Measurements from ENCODE around the gene CAPN7. TPM values are rescaled to one million over a fixed set of nuclear protein-coding genes. Genes with fewer than 3 reads are reported as not detected.

CAPN7 gene
- total and polyA plus RNA-seq, 12 donors = 8.9 to 38.0 (median 26.4) TPM

DNA sequence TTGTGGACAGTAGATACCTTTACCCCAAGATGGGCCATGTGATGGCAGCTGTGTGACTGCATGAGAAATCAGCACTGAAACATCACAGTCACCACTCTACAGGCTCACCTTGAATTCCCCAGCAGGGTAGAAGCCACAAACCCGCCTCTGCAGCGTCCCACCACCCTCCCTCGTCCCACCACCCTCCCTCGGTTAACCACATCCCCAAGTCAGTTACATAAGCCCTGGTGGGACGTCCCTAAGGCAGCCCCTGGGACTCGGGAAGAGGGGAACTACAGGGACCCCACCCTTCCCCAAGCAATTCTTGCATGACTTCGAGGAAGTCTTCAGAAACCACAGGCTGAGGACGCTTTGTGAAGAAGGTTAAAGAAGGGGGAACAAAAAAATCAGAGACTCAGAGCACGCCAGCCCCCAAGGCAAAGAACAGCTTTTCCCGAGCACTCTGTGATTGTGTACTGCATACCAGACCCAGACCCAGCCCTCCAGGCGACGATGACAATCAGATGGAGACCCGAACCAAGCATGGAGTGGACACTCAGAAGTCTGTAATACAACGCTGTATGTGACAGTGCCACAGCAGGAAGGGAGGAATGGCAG is 65.8 kb downstream of the CAPN7 start:
- Histone ChIP-seq H3K36me3 (peaks cover 0 to 20% (median 0%) of the 10 kb centered on the region in 9 donors), H3K4me1 (peaks cover 0 to 90% (median 31%) of the 10 kb centered on the region in 9 donors), H3K4me3 (no peak overlapping the region), H3K9me3 (no peaks in the 10 kb centered on the region), H3K27me3 (no peaks in the 10 kb centered on the region), H3K27ac (peak overlapping the region in 4 of 10 donors; percentile 20 to 92 (median 50))
- peak; percentile 21 to 56 (median 35) for ATAC-seq
- intact Hi-C loops (cut with DNase I) = loop anchor here in 1 of 10 donors (5.0 kb wide), 1 partner anchor 45 kb away; no protein-coding TSS in a partner anchor
- DNase-seq = peak; percentile 36 to 44
- TF ChIP-seq, protein P1, sequence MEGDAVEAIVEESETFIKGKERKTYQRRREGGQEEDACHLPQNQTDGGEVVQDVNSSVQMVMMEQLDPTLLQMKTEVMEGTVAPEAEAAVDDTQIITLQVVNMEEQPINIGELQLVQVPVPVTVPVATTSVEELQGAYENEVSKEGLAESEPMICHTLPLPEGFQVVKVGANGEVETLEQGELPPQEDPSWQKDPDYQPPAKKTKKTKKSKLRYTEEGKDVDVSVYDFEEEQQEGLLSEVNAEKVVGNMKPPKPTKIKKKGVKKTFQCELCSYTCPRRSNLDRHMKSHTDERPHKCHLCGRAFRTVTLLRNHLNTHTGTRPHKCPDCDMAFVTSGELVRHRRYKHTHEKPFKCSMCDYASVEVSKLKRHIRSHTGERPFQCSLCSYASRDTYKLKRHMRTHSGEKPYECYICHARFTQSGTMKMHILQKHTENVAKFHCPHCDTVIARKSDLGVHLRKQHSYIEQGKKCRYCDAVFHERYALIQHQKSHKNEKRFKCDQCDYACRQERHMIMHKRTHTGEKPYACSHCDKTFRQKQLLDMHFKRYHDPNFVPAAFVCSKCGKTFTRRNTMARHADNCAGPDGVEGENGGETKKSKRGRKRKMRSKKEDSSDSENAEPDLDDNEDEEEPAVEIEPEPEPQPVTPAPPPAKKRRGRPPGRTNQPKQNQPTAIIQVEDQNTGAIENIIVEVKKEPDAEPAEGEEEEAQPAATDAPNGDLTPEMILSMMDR (IDR thresholded peaks at IDR 0.05) = no peak
- WGBS, 2 donors = 60 to 72% methylated on average over 14 of the region's 14 CpGs

DNA sequence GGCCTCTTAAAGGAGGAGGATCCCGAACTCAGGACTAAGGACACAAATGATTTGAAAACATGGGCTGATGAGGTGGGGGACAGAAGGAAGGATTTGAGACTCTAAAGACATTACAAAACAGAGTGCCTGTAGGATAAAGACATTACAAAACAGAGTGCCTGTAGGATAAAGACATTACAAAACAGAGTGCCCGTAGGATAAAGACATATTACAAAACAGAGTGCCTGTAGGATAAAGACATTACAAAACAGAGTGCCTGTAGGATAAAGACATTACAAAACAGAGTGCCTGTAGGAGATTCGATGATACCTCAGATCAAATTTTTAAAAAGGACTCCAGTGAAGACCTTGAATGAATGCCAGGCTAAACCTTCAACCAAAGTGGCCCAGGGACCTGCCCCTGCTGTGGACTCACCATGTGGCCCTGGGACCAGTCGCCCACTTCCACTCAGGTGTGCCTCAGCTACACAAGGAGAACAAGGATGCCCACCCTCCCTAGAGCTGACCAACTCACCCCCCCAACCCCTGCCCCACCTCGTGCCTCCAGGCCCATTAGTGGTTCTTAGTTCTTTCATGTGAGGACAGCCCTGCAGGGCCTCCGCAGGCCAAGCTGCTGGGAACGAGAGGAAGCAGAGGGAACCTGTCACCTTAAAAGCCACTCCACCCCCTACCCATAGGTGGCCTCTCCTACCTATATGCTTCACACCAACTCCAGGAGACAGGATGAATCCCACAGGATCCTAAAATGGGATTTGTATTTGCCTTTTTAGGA is 66.6 kb downstream of the CAPN7 start:
- Histone ChIP-seq H3K4me1 (peaks cover 0 to 89% (median 29%) of the 10 kb centered on the region in 9 donors), H3K4me3 (no peak overlapping the region), H3K27ac (peak overlapping the region in 4 of 10 donors; percentile 20 to 92 (median 46)), H3K27me3 (no peaks in the 10 kb centered on the region), H3K9me3 (no peaks in the 10 kb centered on the region), H3K36me3 (peaks cover 0 to 14% (median 0%) of the 10 kb centered on the region in 9 donors)
- TF ChIP-seq, protein P1 (IDR thresholded peaks at IDR 0.05) = no peak
- intact Hi-C loops (cut with DNase I) = loop anchor here in 1 of 10 donors (5.0 kb wide), 1 partner anchor 45 kb away; no protein-coding TSS in a partner anchor
- ATAC-seq (no peak), DNase-seq (no peak)
- 81 to 90% methylated on average over 7 of the region's 7 CpGs for WGBS, 2 donors

DNA sequence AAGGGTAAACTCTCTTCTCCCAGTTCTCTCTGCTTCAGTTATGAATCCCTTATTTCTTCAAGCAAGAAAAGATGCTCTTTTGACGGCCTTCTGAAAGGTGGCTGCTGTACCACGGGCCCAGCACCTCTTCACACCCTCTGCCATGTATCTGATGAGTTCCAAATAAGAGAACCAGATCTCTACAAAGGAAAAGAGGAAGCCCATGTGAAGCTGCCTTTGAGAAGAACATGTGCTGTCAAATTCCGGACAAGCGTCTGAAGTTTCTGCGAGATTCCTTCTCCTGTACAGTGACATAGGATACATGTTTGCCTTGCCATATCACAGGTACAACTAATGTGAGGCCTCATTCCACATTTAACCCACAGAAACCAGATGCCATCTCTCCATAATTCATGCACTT is 67.2 kb downstream of the CAPN7 start:
- Histone ChIP-seq H3K27ac (peak overlapping the region in 2 of 10 donors; percentile 31 to 92), H3K36me3 (peaks cover 0 to 11% (median 0%) of the 10 kb centered on the region in 9 donors), H3K4me3 (no peak overlapping the region), H3K9me3 (no peaks in the 10 kb centered on the region), H3K4me1 (peaks cover 0 to 86% (median 23%) of the 10 kb centered on the region in 9 donors), H3K27me3 (no peaks in the 10 kb centered on the region)
- WGBS, 2 donors = 83 to 89% methylated on average over 5 of the region's 5 CpGs
- intact Hi-C loops (cut with DNase I) = loop anchor here in 1 of 10 donors (5.0 kb wide), 1 partner anchor 44 kb away; no protein-coding TSS in a partner anchor
- TF ChIP-seq, protein P1 (IDR thresholded peaks at IDR 0.05) = no peak
- ATAC-seq (no peak), DNase-seq (no peak)

DNA sequence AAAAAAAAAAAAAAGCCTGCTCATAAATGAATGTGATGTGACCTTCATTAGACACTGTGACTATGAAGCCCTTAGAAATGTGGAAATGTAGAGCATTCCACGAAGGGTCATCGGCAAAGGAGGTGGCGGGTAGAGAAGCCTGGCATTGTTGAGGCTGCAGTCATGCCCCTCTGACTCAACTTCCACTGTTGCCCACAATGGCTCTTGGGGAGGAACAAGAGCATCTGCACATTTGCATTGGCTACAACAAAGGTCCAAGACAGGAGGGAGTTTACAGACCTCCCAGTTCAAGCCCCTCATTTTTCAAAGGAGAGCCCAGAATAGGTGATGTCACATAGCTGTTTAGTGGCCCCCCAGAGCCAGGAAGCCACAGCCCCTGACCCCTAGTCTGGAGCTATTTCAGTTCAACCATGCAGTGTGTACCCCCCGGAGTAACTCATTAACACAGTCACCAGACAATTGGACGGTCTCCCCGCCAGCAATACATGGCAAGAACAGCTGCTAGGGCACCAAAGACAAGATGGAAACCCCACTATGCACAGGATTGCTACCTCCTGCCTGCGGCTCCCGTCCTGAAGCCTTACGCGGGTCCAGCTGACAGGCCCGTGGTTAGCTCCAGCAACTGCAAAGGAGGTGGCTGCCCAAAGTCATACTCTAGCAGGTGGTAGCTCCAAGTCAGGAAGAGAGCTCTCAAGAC is 70.1 kb downstream of the CAPN7 start:
- ATAC-seq = no peak
- TF ChIP-seq, protein P1 (IDR thresholded peaks at IDR 0.05) = no peak
- DNase-seq = no peak
- Histone ChIP-seq H3K27me3 (no peaks in the 10 kb centered on the region), H3K4me1 (peaks cover 0 to 61% (median 3%) of the 10 kb centered on the region in 9 donors), H3K4me3 (no peak overlapping the region), H3K27ac (no peak overlapping the region), H3K36me3 (no peaks in the 10 kb centered on the region), H3K9me3 (no peaks in the 10 kb centered on the region)
- 94 to 96% methylated on average over 11 of the region's 11 CpGs for WGBS, 2 donors
- intact Hi-C loops (cut with DNase I) = loop anchor here in 1 of 10 donors (5.0 kb wide), 1 partner anchor 41 kb away; no protein-coding TSS in a partner anchor
